ENCODE results near the gene SESN1.

DNA sequence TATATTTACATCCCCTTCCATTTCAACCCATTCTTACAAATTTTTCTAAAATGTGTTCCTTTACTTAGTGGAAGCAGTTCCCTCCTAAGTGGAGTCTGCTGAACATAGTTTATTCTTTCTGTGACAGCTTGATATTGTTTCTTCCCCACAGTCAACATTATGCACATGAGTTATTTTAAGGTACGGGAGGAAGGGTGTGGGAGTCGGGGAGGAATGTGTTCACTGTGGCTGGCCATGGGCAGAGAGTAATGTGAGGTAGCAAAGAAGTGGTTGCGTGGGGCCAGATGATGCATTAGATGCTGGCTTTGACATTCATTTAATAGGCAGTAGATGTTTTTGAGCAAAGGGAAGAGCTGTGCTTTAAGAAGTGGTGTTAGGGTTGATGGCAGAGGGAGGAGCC is 148.0 kb downstream of the SESN1 start:
- TF ChIP-seq POLR2A (IDR thresholded peaks at IDR 0.05; ENCODE audit: low read depth, low read length) (no peak), TAF1 (IDR thresholded peaks at IDR 0.05; ENCODE audit: low read depth, low read length) (no peak), POLR2AphosphoS5 (IDR thresholded peaks at IDR 0.05; ENCODE audit: low read depth, low read length) (no peak), POU2F2 (IDR thresholded peaks at IDR 0.05; ENCODE audit: low read depth, low read length) (no peak)

Measured in GM12891 (cell line).